Left ventricle myocardium superior (tissue), 1 donor: ENCODE measurements around the gene SMIM17. TPM values are rescaled to one million over a fixed set of nuclear protein-coding genes. Genes with fewer than 3 reads are reported as not detected.

Experiments used
- ATAC-seq: fragments of 200-7000 bp; cut with Tn5 transposase; one replicate; pipeline ENCODE4 v1.9.1; 2020; ENCODE audit warnings: mild to moderate bottlenecking, moderate library complexity
- DNase-seq: peaks from one replicate; pipeline ENCODE4 v3.0.0-alpha.2; 2020
- intact Hi-C: fragments of 100-400 bp; cut with micrococcal nuclease; formaldehyde crosslinking; loops from one replicate; pipeline ENCODE4 v1.11.0; 2022
- long read RNA-seq: library from polyadenylated mRNA; unstranded; transcript quantifications from one replicate; pipeline ENCODE4 v2.0.0, GENCODE V29; 2021
- total RNA-seq: library from RNA; stranded (reverse); fragmentation: NEBNext Ultra II Directional; extraction: Animal tissue kit (Norgen Biotek cat#: 25700); gene quantifications from one replicate; pipeline ENCODE4 v1.2.1, GENCODE V29; 2021
- donor health status: DM: no; HTN: yes; CAD: no; lungs with severe emphysema.

Gene SMIM17
- not detected for total RNA-seq
- long read RNA-seq: 0 reads

GRCh38 chr19:56642711-56643459, at the start of gene SMIM17:
Gene SMIM17, plus strand, starts transcription at chr19:56643159. Its CDS starts 2,509 bp downstream, at chr19:56645668.
- ATAC-seq (no peak), DNase-seq (no peak)
- intact Hi-C loops: no loop called here

DNA sequence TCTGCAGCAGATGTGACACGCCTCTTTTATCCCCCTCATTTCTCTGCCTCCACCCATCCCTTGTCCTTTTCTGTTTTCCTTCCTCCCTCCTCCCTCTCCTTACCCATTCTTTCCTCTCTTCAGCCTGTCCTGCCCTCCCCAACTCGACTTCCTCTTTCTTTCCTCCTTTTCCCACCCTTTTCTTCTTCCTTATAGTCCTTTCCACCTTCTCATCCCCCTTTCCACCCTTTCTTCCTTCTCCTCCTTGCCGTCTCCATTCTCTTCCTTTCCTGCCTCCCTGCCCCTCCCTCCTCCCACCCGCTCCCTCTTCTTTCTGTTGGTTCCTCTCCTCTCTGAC, 48.5 kb upstream of the SMIM17 start:
- DNase-seq: no peak
- ATAC-seq: no peak
- intact Hi-C loops: no loop called here

- intact Hi-C loops: no loop called here
- ATAC-seq (peak; percentile 99), DNase-seq (peak; percentile 95)
Observed at GRCh38 chr19:56594783-56595547, 48.0 kb upstream of the SMIM17 start, which contains the start of gene ZNF71. Gene ZNF71, plus strand, starts transcription at chr19:56595302. Its CDS starts 6,257 bp downstream, at chr19:56601559.

GRCh38 chr19:56595548-56595899, 47.4 kb upstream of the SMIM17 start:
- intact Hi-C loops: no loop called here
- ATAC-seq (peak; percentile 39), DNase-seq (no peak)

- ATAC-seq: no peak
- intact Hi-C loops: no loop called here
- DNase-seq: no peak
Observed at GRCh38 chr19:56596676-56597075, 46.3 kb upstream of the SMIM17 start.

DNA sequence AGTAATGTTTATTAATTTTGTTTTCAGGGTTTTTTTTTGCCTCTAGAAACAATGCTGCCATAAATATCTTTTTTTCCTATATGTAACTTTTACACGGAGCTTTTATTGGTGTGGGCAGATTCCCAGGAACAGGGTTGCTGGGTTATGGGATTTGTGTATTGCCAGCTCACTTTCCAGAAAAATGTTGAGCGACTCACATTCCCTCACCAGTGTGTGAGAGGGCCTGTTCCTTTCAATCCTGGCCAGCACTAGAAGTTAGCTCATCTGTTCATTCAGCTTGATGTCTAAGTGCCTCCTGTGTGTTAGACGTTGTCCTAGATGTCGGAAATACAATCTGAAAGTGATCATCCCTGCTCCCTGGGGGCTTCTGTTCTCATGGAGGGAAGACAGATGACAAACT, 45.3 kb upstream of the SMIM17 start:
- no peak for DNase-seq
- no peak for ATAC-seq
- intact Hi-C loops: no loop called here

- intact Hi-C loops: no loop called here
- DNase-seq: no peak
- ATAC-seq: no peak
Observed at GRCh38 chr19:56601375-56601774, 41.6 kb upstream of the SMIM17 start.

GRCh38 chr19:56603829-56604228, 39.1 kb upstream of the SMIM17 start:
- peak; percentile 71 for ATAC-seq
- intact Hi-C loops: no loop called here
- DNase-seq: peak; percentile 39

GRCh38 chr19:56608274-56608964, 34.5 kb upstream of the SMIM17 start:
- no peak for ATAC-seq
- intact Hi-C loops: no loop called here
- DNase-seq: no peak

- DNase-seq (no peak), ATAC-seq (no peak)
- intact Hi-C loops: no loop called here
Observed at GRCh38 chr19:56611288-56611687, 31.7 kb upstream of the SMIM17 start.

GRCh38 chr19:56612737-56613136, 30.2 kb upstream of the SMIM17 start:
- DNase-seq (no peak), ATAC-seq (no peak)
- intact Hi-C loops: no loop called here

DNA sequence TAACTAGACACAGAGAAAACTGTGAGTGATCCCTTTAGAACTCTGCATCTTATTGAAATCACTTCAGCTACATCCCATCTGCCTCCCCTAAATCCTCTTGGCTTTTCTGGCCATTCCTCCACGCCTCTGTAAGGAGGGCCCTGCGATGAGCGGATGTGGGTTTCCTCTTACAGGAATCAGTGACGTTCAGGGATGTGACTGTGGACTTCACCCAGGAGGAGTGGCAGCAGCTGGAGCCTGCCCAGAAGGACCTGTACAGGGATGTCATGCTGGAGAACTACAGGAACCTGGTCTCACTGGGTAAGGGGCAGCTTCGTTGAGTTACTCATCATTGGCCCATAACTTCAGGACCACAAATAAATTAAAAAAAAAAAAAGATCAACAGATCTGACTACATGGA, 29.3 kb upstream of the SMIM17 start:
- intact Hi-C loops: no loop called here

GRCh38 chr19:56617531-56617930, 25.4 kb upstream of the SMIM17 start:
- no peak for DNase-seq
- ATAC-seq: no peak
- intact Hi-C loops: no loop called here

More for the DNA sequence above, 29.3 kb upstream of the SMIM17 start:
- ATAC-seq (no peak), DNase-seq (no peak)

DNA sequence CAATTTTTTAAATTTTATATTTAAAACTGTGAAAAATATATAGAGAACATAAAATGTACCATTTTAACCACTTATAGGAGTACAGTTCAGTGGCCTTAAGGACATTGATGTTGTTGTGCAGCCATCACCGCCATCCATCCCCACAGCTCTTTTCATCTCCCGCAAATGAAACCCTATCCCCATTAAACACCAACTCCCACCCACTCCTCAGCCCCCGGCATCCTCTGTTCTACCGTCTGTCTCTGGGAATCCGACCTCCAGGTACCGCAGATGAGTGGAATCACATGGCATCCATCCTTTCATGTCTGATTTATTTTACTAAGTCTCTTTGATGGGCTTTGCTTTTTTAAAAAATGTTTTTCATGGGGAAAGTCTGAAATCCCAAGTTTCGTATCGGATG, 23.8 kb upstream of the SMIM17 start:
- ATAC-seq (no peak), DNase-seq (no peak)
- intact Hi-C loops: no loop called here

DNA sequence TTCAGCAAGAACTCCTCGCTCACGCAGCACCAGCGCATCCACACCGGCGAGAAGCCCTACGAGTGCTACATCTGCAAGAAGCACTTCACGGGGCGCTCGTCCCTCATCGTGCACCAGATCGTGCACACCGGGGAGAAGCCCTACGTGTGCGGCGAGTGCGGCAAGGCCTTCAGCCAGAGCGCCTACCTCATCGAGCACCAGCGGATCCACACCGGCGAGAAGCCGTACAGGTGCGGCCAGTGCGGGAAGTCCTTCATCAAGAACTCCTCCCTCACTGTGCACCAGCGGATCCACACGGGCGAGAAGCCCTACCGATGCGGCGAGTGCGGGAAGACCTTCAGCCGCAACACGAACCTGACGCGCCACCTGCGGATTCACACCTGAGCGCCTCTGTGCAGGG, 20.6 kb upstream of the SMIM17 start:
- intact Hi-C loops: no loop called here
- DNase-seq (no peak), ATAC-seq (no peak)

DNA sequence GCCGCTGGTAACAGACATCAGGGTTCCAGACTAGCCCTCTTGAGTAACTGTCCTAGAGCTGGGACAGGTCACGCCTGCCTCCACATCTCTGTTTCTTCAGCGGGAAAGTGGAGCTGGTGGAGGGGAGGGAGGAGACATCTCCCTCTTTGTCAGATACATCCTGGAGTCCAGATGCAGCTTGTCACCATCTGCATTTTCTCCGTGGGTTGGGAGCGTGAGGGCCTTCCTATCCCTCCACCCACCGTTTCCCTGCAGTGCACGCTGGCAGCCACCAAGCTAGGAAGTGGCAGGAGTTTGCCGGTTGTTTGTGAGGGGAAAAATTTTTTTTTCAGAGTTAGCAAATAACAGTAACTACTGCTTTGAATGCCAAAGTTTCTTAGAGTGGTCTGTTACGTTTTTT, 20.0 kb upstream of the SMIM17 start:
- DNase-seq (no peak), ATAC-seq (no peak)
- intact Hi-C loops: no loop called here

- no peak for ATAC-seq
- intact Hi-C loops: no loop called here
- DNase-seq: no peak
Observed at GRCh38 chr19:56625708-56626107, 17.3 kb upstream of the SMIM17 start.

- no peak for ATAC-seq
- no peak for DNase-seq
- intact Hi-C loops: no loop called here
Observed at GRCh38 chr19:56633021-56633420, 9.9 kb upstream of the SMIM17 start.

- intact Hi-C loops: no loop called here
- DNase-seq (peak; percentile 85), ATAC-seq (peak; percentile 92)
Observed at GRCh38 chr19:56637976-56638555, 4.9 kb upstream of the SMIM17 start.

GRCh38 chr19:56639217-56639616, 3.7 kb upstream of the SMIM17 start:
- intact Hi-C loops: no loop called here
- DNase-seq: no peak
- no peak for ATAC-seq
